WTC11 (cell line): ENCODE results near the gene PINK1. TPM values are rescaled to one million over a fixed set of nuclear protein-coding genes. Genes with fewer than 3 reads are reported as not detected.

ENCODE experiments used
- ATAC-seq: fragments of 200-7000 bp; cut with Tn5 transposase; 2 replicates; pipeline ENCODE4 v1.10.0; 2021; ENCODE audit warnings: mild to moderate bottlenecking, moderate library complexity
- CTCF ChIA-PET: fragments of 300-600 bp; sonication (Branson Sonifier 250); formaldehyde crosslinking; loops from one replicate; lab custom pipeline; 2021; ENCODE audit warnings: antibody characterized with exemption; lab: Charles Lee
- POLR2A ChIA-PET: fragments of 350-600 bp; sonication (Branson Sonifier 250); formaldehyde crosslinking; loops from one replicate; lab custom pipeline; 2021; ENCODE audit warnings: antibody characterized with exemption; lab: Charles Lee
- DNase-seq: peaks from one replicate; pipeline ENCODE4 v3.0.0; 2021; ENCODE audit warnings: low spot score
- H3K27ac Mint-ChIP-seq: 2 replicates; pipeline ENCODE4 v1.8.0; 2021; ENCODE audit warnings: mixed read lengths
- H3K27me3 Mint-ChIP-seq: 2 replicates; pipeline ENCODE4 v1.8.0; 2021; ENCODE audit warnings: low read depth, mild to moderate bottlenecking, moderate library complexity, mixed read lengths
- H3K36me3 Mint-ChIP-seq: 2 replicates; pipeline ENCODE4 v1.8.0; 2021; ENCODE audit warnings: mixed read lengths
- H3K4me1 Mint-ChIP-seq: 2 replicates; pipeline ENCODE4 v1.8.0; 2022; ENCODE audit warnings: mixed read lengths
- H3K4me3 Mint-ChIP-seq: 2 replicates; pipeline ENCODE4 v1.8.0; 2021; ENCODE audit warnings: mild to moderate bottlenecking, moderate library complexity, mixed read lengths
- H3K9me3 Mint-ChIP-seq: 2 replicates; pipeline ENCODE4 v1.8.0; 2021; ENCODE audit warnings: mixed read lengths
- ATF2 ChIP-seq: sonication (generic); formaldehyde crosslinking; IDR thresholded peaks from 2 replicates; pipeline ENCODE4 v1.8.1; 2022; ENCODE audit warnings: low read depth, missing genetic modification reagents, borderline replicate concordance
- CBFB ChIP-seq: sonication (generic); formaldehyde crosslinking; IDR thresholded peaks from 2 replicates; pipeline ENCODE4 v1.8.1; 2022; ENCODE audit warnings: mild to moderate bottlenecking, low read depth, missing genetic modification reagents
- FOXK1 ChIP-seq: sonication (generic); formaldehyde crosslinking; IDR thresholded peaks from 2 replicates; pipeline ENCODE4 v1.8.0; 2022; ENCODE audit warnings: mild to moderate bottlenecking, moderate library complexity, missing genetic modification reagents
- FOXP1 ChIP-seq: sonication (generic); formaldehyde crosslinking; IDR thresholded peaks from 2 replicates; pipeline ENCODE4 v1.8.0; 2022; ENCODE audit warnings: missing genetic modification reagents, mild to moderate bottlenecking, moderate library complexity, borderline replicate concordance
- HMGXB4 ChIP-seq: sonication (generic); formaldehyde crosslinking; IDR thresholded peaks from 2 replicates; pipeline ENCODE4 v1.8.1; 2023; ENCODE audit warnings: mild to moderate bottlenecking, moderate library complexity, missing genetic modification reagents
- OVOL2 ChIP-seq: fragments of 250-450 bp; sonication (Bioruptor Pico); IDR thresholded peaks from 2 replicates; pipeline ENCODE4 v1.9.0; 2021; ENCODE audit warnings: mild to moderate bottlenecking, borderline replicate concordance
- SMAD4 ChIP-seq: sonication (generic); formaldehyde crosslinking; IDR thresholded peaks from 2 replicates; pipeline ENCODE4 v1.8.0; 2022; ENCODE audit warnings: mild to moderate bottlenecking, missing genetic modification reagents
- SOX15 ChIP-seq: fragments of 250-450 bp; sonication (Bioruptor Pico); IDR thresholded peaks from 2 replicates; pipeline ENCODE4 v1.9.0; 2021; ENCODE audit warnings: mild to moderate bottlenecking
- ZNF263 ChIP-seq: sonication (generic); formaldehyde crosslinking; IDR thresholded peaks from 2 replicates; pipeline ENCODE4 v1.8.1; 2022; ENCODE audit warnings: low read depth, mild to moderate bottlenecking, moderate library complexity, missing genetic modification reagents
- ZNF281 ChIP-seq: sonication (generic); formaldehyde crosslinking; IDR thresholded peaks from 2 replicates; pipeline ENCODE4 v1.8.0; 2023; ENCODE audit warnings: mild to moderate bottlenecking, missing genetic modification reagents
- ZNF512 ChIP-seq: sonication (generic); formaldehyde crosslinking; IDR thresholded peaks from 2 replicates; pipeline ENCODE4 v1.8.1; 2022; ENCODE audit warnings: missing genetic modification reagents, borderline replicate concordance
- ZSCAN18 ChIP-seq: fragments of 250-450 bp; sonication (Bioruptor Pico); IDR thresholded peaks from 2 replicates; pipeline ENCODE4 v2.1.2; 2022; ENCODE audit warnings: mild to moderate bottlenecking, moderate library complexity
- total RNA-seq: library from RNA; stranded (reverse); gene quantifications from 3 replicates; pipeline ENCODE4 v1.2.3, GENCODE V29; 2021

The PINK1 gene
- total RNA-seq, 1 experiment from 2014 or later: 47.7 TPM

GRCh38 chr1:20657024-20657423 is 23.8 kb downstream of the PINK1 start:
- Mint-ChIP-seq H3K4me1 (peaks cover 14% of the 10 kb centered on the region), H3K36me3 (peaks cover 60% of the 10 kb centered on the region), H3K4me3 (no peak overlapping the region)
- CTCF ChIA-PET: no interaction called here
- DNase-seq (no peak), ATAC-seq (no peak)
- POLR2A ChIA-PET: no interaction called here
- no peak for TF ChIP-seq ZNF281
- no peak for TF ChIP-seq ATF2 (CRISPR knock-in tag)
- TF ChIP-seq FOXP1 (CRISPR knock-in tag): no peak
- no peak for TF ChIP-seq OVOL2
- TF ChIP-seq FOXK1 (CRISPR knock-in tag): no peak
- TF ChIP-seq ZSCAN18 (CRISPR knock-in tag): no peak
- no peak for TF ChIP-seq ZNF512 (CRISPR knock-in tag)
- no peak for TF ChIP-seq SOX15 (CRISPR knock-in tag)
- TF ChIP-seq, all 79 proteins: peak for 0
- no peak overlapping the region for H3K27ac Mint-ChIP-seq
- no peaks in the 10 kb centered on the region for H3K27me3 Mint-ChIP-seq
- no peaks in the 10 kb centered on the region for H3K9me3 Mint-ChIP-seq

GRCh38 chr1:20658166-20658915 is 25.1 kb downstream of the PINK1 start:
- no peaks in the 10 kb centered on the region for H3K27me3 Mint-ChIP-seq
- no peak for ATAC-seq
- TF ChIP-seq HMGXB4: no peak
- no peak for TF ChIP-seq CBFB
- no peak for TF ChIP-seq ZNF263 (CRISPR knock-in tag)
- TF ChIP-seq SMAD4 (CRISPR knock-in tag): no peak
- no peak for TF ChIP-seq ATF2 (CRISPR knock-in tag)
- H3K4me3 Mint-ChIP-seq: no peak overlapping the region
- peaks cover 47% of the 10 kb centered on the region for H3K36me3 Mint-ChIP-seq
- no peaks in the 10 kb centered on the region for H3K9me3 Mint-ChIP-seq
- DNase-seq: no peak
- ChIA-PET POLR2A (interaction anchor here (0.8 kb wide), 1 partner anchor 54 kb away, joined by 5 read pairs; no protein-coding TSS in a partner anchor), CTCF (no interaction called here)
- H3K27ac Mint-ChIP-seq: no peak overlapping the region
- H3K4me1 Mint-ChIP-seq: peaks cover 22% of the 10 kb centered on the region
